HUDEP-2 (cell line): ENCODE measurements around the gene SLC13A4.
"Not testable (repeated sequence)": the region's sequence is repeated elsewhere in the genome, so short reads cannot be mapped to it uniquely, and the experiment has no call there.

ENCODE experiments used
- DNase-seq, 76 experiments: peaks; one replicate each; lab custom pipeline; 2025; ENCODE audit not compliant: unreplicated experiment in 76 of 76; lab: John Stamatoyannopoulos, UW

SLC13A4 gene

GRCh38 chr7:135753616-135754413 lies 25.8 kb upstream of the SLC13A4 start:
- DNase-seq, result no peak

- DNase-seq, result no peak
These were observed 20.8 kb upstream of the SLC13A4 start, which contains the start of gene FAM180A for GRCh38 chr7:135748770-135749169. Gene FAM180A (minus strand): TSS chr7:135748813. CDS start chr7:135748580, 233 bp downstream.

GRCh38 chr7:135747366-135747765 lies 19.4 kb upstream of the SLC13A4 start:
- no peak for DNase-seq

- DNase-seq, result no peak
These were observed 17.8 kb upstream of the SLC13A4 start for GRCh38 chr7:135745703-135746312.

GRCh38 chr7:135744938-135745702 lies 17.1 kb upstream of the SLC13A4 start:
- peak in 3 of 76 experiments; percentile 13 to 38 (median 16) for DNase-seq

GRCh38 chr7:135743907-135744731 lies 16.1 kb upstream of the SLC13A4 start:
- no peak for DNase-seq

- peak in 1 of 76 experiments; percentile 25 for DNase-seq
These were observed 14.4 kb upstream of the SLC13A4 start for GRCh38 chr7:135742371-135742770.

GRCh38 chr7:135741905-135742304 lies 13.9 kb upstream of the SLC13A4 start:
- peak in 60 of 76 experiments; percentile 4 to 83 (median 42) for DNase-seq

GRCh38 chr7:135740889-135741288 lies 12.9 kb upstream of the SLC13A4 start:
- DNase-seq, result no peak

- not testable (repeated sequence) for DNase-seq
These were observed 9.3 kb upstream of the SLC13A4 start for GRCh38 chr7:135737306-135737647.

GRCh38 chr7:135736586-135737305 lies 8.8 kb upstream of the SLC13A4 start:
- no peak for DNase-seq

- no peak for DNase-seq
These were observed 6.3 kb upstream of the SLC13A4 start for GRCh38 chr7:135734343-135734689.

GRCh38 chr7:135733603-135734342 lies 5.8 kb upstream of the SLC13A4 start:
- no peak for DNase-seq

- DNase-seq, result peak in 33 of 76 experiments; percentile 4 to 87 (median 40)
These were observed 3.1 kb upstream of the SLC13A4 start for GRCh38 chr7:135731131-135731530.

- no peak for DNase-seq
These were observed 1.2 kb upstream of the SLC13A4 start for GRCh38 chr7:135729230-135729629.

GRCh38 chr7:135726911-135727673 lies 894 bp downstream of the SLC13A4 start:
- no peak for DNase-seq

GRCh38 chr7:135726276-135726788 lies 1.7 kb downstream of the SLC13A4 start:
- DNase-seq, result no peak

GRCh38 chr7:135723411-135723810 lies 4.6 kb downstream of the SLC13A4 start:
- peak in 12 of 76 experiments; percentile 7 to 37 (median 23) for DNase-seq
